CD14-positive monocyte (primary cell): ENCODE results near the gene CTNNA2. TPM values are rescaled to one million over a fixed set of nuclear protein-coding genes. Genes with fewer than 3 reads are reported as not detected.

Source experiments
- DNase-seq, 3 donors: peaks; one replicate each; pipeline ENCODE4 v3.0.0-alpha.2; 2011 to 2022
- H2AFZ ChIP-seq: 2 replicates; pipeline ENCODE4 v1.6.0; 2012; ENCODE audit warnings: mild to moderate bottlenecking, low read depth, low read length, inconsistent platforms; ENCODE audit not compliant: insufficient read depth, poor library complexity, severe bottlenecking
- H3K27ac ChIP-seq, 2 donors: 1 replicate in 1 of 2; 2 replicates in 1 of 2; pipeline ENCODE4 v1.5.1; 2012 to 2013; ENCODE audit warnings: low read length in 2 of 2, control low read depth in 1 of 2, inconsistent platforms in 1 of 2, low read depth in 1 of 2, mild to moderate bottlenecking in 1 of 2
- H3K27me3 ChIP-seq, 2 donors: one replicate each; pipeline versions ENCODE4 v1.6.0 to v1.6.1; 2011 to 2013; ENCODE audit warnings: low read length in 2 of 2; ENCODE audit not compliant: control insufficient read depth in 2 of 2, insufficient read depth in 2 of 2
- H3K36me3 ChIP-seq, 2 donors: replicated peaks in 1 of 2; 1 replicate in 1 of 2; 2 replicates in 1 of 2; pipeline versions ENCODE4 v1.5.1 to v1.6.1; 2012 to 2013; ENCODE audit warnings: low read length in 2 of 2, control low read depth in 1 of 2, inconsistent platforms in 1 of 2, mild to moderate bottlenecking in 1 of 2; ENCODE audit not compliant: insufficient read depth in 2 of 2, control insufficient read depth in 1 of 2
- H3K4me1 ChIP-seq, 2 donors: 1 replicate in 1 of 2; 2 replicates in 1 of 2; pipeline versions ENCODE4 v1.5.1 to v1.6.1; 2012 to 2013; ENCODE audit warnings: low read length in 2 of 2, control low read depth in 1 of 2, inconsistent platforms in 1 of 2, mild to moderate bottlenecking in 1 of 2, moderate library complexity in 1 of 2; ENCODE audit not compliant: insufficient read depth in 2 of 2, control insufficient read depth in 1 of 2
- H3K4me2 ChIP-seq: replicated peaks from 2 replicates; pipeline ENCODE3; 2012; ENCODE audit warnings: low read length, moderate library complexity, mild to moderate bottlenecking; ENCODE audit not compliant: poor library complexity, severe bottlenecking; ENCODE audit errors: extremely low read depth
- H3K4me3 ChIP-seq, 3 experiments: fragments of 200-600 bp in 1 of 3; sonication (generic) in 1 of 3; replicated peaks in 1 of 3; 1 replicate in 2 of 3; 2 replicates in 1 of 3; pipeline ENCODE4 v1.5.1; 2011 to 2013; ENCODE audit warnings: low read length in 3 of 3, mild to moderate bottlenecking in 3 of 3, control low read depth in 2 of 3, low read depth in 2 of 3, inconsistent platforms in 1 of 3, moderate library complexity in 1 of 3
- H3K79me2 ChIP-seq: 2 replicates; pipeline ENCODE4 v1.6.0; 2012; ENCODE audit warnings: mild to moderate bottlenecking, control low read depth, inconsistent platforms, low read length, moderate library complexity; ENCODE audit not compliant: insufficient read depth
- H3K9ac ChIP-seq: 2 replicates; pipeline ENCODE4 v1.6.0; 2017; ENCODE audit warnings: low read length, mild to moderate bottlenecking; ENCODE audit not compliant: insufficient read depth, poor library complexity, severe bottlenecking
- H3K9me3 ChIP-seq, 2 donors: replicated peaks in 1 of 2; 1 replicate in 1 of 2; 2 replicates in 1 of 2; pipeline versions ENCODE4 v1.5.1 to v1.6.1; 2012 to 2013; ENCODE audit warnings: low read length in 2 of 2, control low read depth in 1 of 2; ENCODE audit not compliant: control insufficient read depth in 1 of 2, insufficient read depth in 1 of 2
- H4K20me1 ChIP-seq: 2 replicates; pipeline ENCODE4 v1.6.0; 2012; ENCODE audit warnings: mild to moderate bottlenecking, low read length, control low read depth, moderate library complexity; ENCODE audit not compliant: insufficient read depth
- H3K27ac Mint-ChIP-seq, 7 donors: one replicate each; pipeline ENCODE4 v1.8.0; 2020; ENCODE audit warnings: mild to moderate bottlenecking in 7 of 7, mixed read lengths in 7 of 7, moderate library complexity in 6 of 7, inconsistent platforms in 2 of 7
- H3K27me3 Mint-ChIP-seq, 3 donors: one replicate each; pipeline ENCODE4 v1.8.0; 2021 to 2022; ENCODE audit warnings: low read depth in 3 of 3, mild to moderate bottlenecking in 3 of 3, mixed read lengths in 3 of 3, moderate library complexity in 3 of 3, inconsistent platforms in 1 of 3
- H3K36me3 Mint-ChIP-seq, 2 donors: one replicate each; pipeline ENCODE4 v1.8.0; 2020; ENCODE audit warnings: mixed read lengths in 2 of 2, inconsistent platforms in 1 of 2, mild to moderate bottlenecking in 1 of 2
- H3K4me1 Mint-ChIP-seq: one replicate; pipeline ENCODE4 v1.8.0; 2020; ENCODE audit warnings: mild to moderate bottlenecking, mixed read lengths
- H3K4me3 Mint-ChIP-seq, 2 donors: one replicate each; pipeline ENCODE4 v1.8.0; 2020; ENCODE audit warnings: mild to moderate bottlenecking in 2 of 2, mixed read lengths in 2 of 2, moderate library complexity in 1 of 2
- H3K9me3 Mint-ChIP-seq, 7 donors: one replicate each; pipeline ENCODE4 v1.8.0; 2020 to 2022; ENCODE audit warnings: mixed read lengths in 7 of 7, mild to moderate bottlenecking in 6 of 7, moderate library complexity in 6 of 7, inconsistent platforms in 2 of 7
- CTCF ChIP-seq: fragments of 200-600 bp; IDR thresholded peaks from one replicate; pipeline ENCODE4 v1.8.0; 2022; ENCODE audit warnings: antibody characterized with exemption, mild to moderate bottlenecking
- WGBS: methylation state at CpG from one replicate; pipeline ENCODE4 v1.1.5; 2013; ENCODE audit warnings: missing lambda C conversion rate; ENCODE audit not compliant: insufficient coverage; 5-methylcytosine and 5-hydroxymethylcytosine counted together
- intact Hi-C, 2 donors: fragments of 100-400 bp; cut with micrococcal nuclease; formaldehyde crosslinking; loops; one replicate each; pipeline versions ENCODE4 v1.15.0 to v1.15.1; 2023
- polyA plus RNA-seq, 3 donors: library from polyadenylated mRNA; depleted of rRNA in 1 of 3; unstranded in 2 of 3; stranded (reverse) in 1 of 3; fragments of 300-500 nt in 2 of 3; fragments of >200 nt in 1 of 3; fragmentation: Illumina TruSeq in 2 of 3; gene quantifications; 1 replicate in 2 of 3; 2 replicates in 1 of 3; pipeline ENCODE4 v1.2.3, GENCODE V29; 2012 to 2021

The CTNNA2 gene
- polyA plus RNA-seq, 3 donors = not detected

GRCh38 chr2:80205498-80205897 lies 692.6 kb downstream of the CTNNA2 start:
- H3K36me3 Mint-ChIP-seq = no peaks in the 10 kb centered on the region
- Histone ChIP-seq H3K27me3 (no peaks in the 10 kb centered on the region), H2AFZ (no peak overlapping the region), H4K20me1 (no peaks in the 10 kb centered on the region), H3K79me2 (no peaks in the 10 kb centered on the region), H3K4me1 (no peaks in the 10 kb centered on the region), H3K9me3 (peaks cover 0 to 8% of the 10 kb centered on the region in 2 donors), H3K27ac (no peak overlapping the region), H3K4me3 (no peak overlapping the region), H3K4me2 (no peak overlapping the region), H3K9ac (no peak overlapping the region), H3K36me3 (no peaks in the 10 kb centered on the region)
- intact Hi-C loops = no loop called here
- peaks cover 0 to 14% (median 6%) of the 10 kb centered on the region in 7 donors for H3K9me3 Mint-ChIP-seq
- no peak for DNase-seq
- H3K4me1 Mint-ChIP-seq = no peaks in the 10 kb centered on the region
- no peak overlapping the region for H3K27ac Mint-ChIP-seq
- no CpG with 5 or more reads among the region's 2 CpGs for WGBS
- no peak for TF ChIP-seq CTCF
- H3K4me3 Mint-ChIP-seq = no peak overlapping the region
- no peaks in the 10 kb centered on the region for H3K27me3 Mint-ChIP-seq

- Histone ChIP-seq H3K4me3 (no peak overlapping the region), H3K27ac (no peak overlapping the region), H3K9ac (no peak overlapping the region), H3K9me3 (no peaks in the 10 kb centered on the region), H4K20me1 (no peaks in the 10 kb centered on the region), H3K4me2 (no peak overlapping the region), H2AFZ (no peak overlapping the region), H3K4me1 (no peaks in the 10 kb centered on the region), H3K79me2 (no peaks in the 10 kb centered on the region), H3K36me3 (no peaks in the 10 kb centered on the region), H3K27me3 (no peaks in the 10 kb centered on the region)
- H3K4me3 Mint-ChIP-seq = no peak overlapping the region
- intact Hi-C loops = no loop called here
- DNase-seq = no peak
- no peaks in the 10 kb centered on the region for H3K4me1 Mint-ChIP-seq
- H3K27me3 Mint-ChIP-seq = peaks cover 0 to 3% (median 0%) of the 10 kb centered on the region in 3 donors
- TF ChIP-seq CTCF = no peak
- H3K36me3 Mint-ChIP-seq = no peaks in the 10 kb centered on the region
- 94% methylated on average over 2 of the region's 5 CpGs for WGBS
- no peak overlapping the region for H3K27ac Mint-ChIP-seq
- H3K9me3 Mint-ChIP-seq = peaks cover 1 to 7% (median 5%) of the 10 kb centered on the region in 7 donors
These were observed 696.6 kb downstream of the CTNNA2 start for GRCh38 chr2:80209458-80209857.
